ENCODE results near the gene NDUFA12.
A peak's percentile ranks its signal among the peaks of the same experiment; 100 is the strongest.

Gene NDUFA12

GRCh38 chr12:94925206-94925605, 78.3 kb downstream of the NDUFA12 start:
- ChIA-PET POLR2A (no interaction called here), CTCF (no interaction called here)
- Histone ChIP-seq H3K9me3 (ENCODE audit: control insufficient read depth, insufficient read depth, low read depth, low read length) (no peaks in the 10 kb centered on the region), H3K36me3 (ENCODE audit: control insufficient read depth in 2 of 2, insufficient read depth in 1 of 2, low read length in 2 of 2) (no peaks in the 10 kb centered on the region), H3K27ac (ENCODE audit: extremely low read depth, low read depth, low read length) (no peak overlapping the region), H3K4me3 (ENCODE audit: low read depth, low read length) (no peak overlapping the region), H3K4me1 (ENCODE audit: control insufficient read depth, insufficient read depth, low read length) (no peaks in the 10 kb centered on the region)
- TF ChIP-seq ZNF426 (tag by site-specific recombination; IDR thresholded peaks at IDR 0.05) (no peak), ZNF558 (tag by site-specific recombination; IDR thresholded peaks at IDR 0.05) (no peak), CTCF (tag by site-specific recombination; IDR thresholded peaks at IDR 0.05) (no peak), ZNF211 (tag by site-specific recombination; IDR thresholded peaks at IDR 0.05; ENCODE audit: low read depth) (no peak), KLF7 (tag by site-specific recombination; IDR thresholded peaks at IDR 0.05; ENCODE audit: borderline replicate concordance) (no peak), ZNF514 (tag by site-specific recombination; IDR thresholded peaks at IDR 0.05) (no peak), ZNF175 (tag by site-specific recombination; IDR thresholded peaks at IDR 0.05) (no peak), ZNF626 (tag by site-specific recombination; IDR thresholded peaks at IDR 0.05) (no peak)

- Histone ChIP-seq H3K36me3 (ENCODE audit: control insufficient read depth in 2 of 2, insufficient read depth in 1 of 2, low read length in 2 of 2) (no peaks in the 10 kb centered on the region), H3K4me3 (ENCODE audit: low read depth, low read length) (no peak overlapping the region), H3K27ac (ENCODE audit: extremely low read depth, low read depth, low read length) (no peak overlapping the region), H3K9me3 (ENCODE audit: control insufficient read depth, insufficient read depth, low read depth, low read length) (no peaks in the 10 kb centered on the region), H3K4me1 (ENCODE audit: control insufficient read depth, insufficient read depth, low read length) (no peaks in the 10 kb centered on the region)
- POLR2A ChIA-PET: no interaction called here
- CTCF ChIA-PET: no interaction called here
- peak; percentile 83 for TF ChIP-seq ZIC2 (tag by site-specific recombination; IDR thresholded peaks at IDR 0.05)
- no peak for TF ChIP-seq OVOL3 (tag by site-specific recombination; IDR thresholded peaks at IDR 0.05)
Observed at GRCh38 chr12:94922561-94922960, 80.9 kb downstream of the NDUFA12 start.
